Activated effector memory CD4-positive, alpha-beta T cell treated with anti-CD3 and anti-CD28 coated beads, Interleukin-2, amount 50 U/mL, for 16 hours (primary cell): ENCODE data around the gene ZNF577.

Experiments
- DNase-seq: peaks from one replicate; pipeline ENCODE4 v3.0.0-alpha.2; 2020

Gene ZNF577

DNA sequence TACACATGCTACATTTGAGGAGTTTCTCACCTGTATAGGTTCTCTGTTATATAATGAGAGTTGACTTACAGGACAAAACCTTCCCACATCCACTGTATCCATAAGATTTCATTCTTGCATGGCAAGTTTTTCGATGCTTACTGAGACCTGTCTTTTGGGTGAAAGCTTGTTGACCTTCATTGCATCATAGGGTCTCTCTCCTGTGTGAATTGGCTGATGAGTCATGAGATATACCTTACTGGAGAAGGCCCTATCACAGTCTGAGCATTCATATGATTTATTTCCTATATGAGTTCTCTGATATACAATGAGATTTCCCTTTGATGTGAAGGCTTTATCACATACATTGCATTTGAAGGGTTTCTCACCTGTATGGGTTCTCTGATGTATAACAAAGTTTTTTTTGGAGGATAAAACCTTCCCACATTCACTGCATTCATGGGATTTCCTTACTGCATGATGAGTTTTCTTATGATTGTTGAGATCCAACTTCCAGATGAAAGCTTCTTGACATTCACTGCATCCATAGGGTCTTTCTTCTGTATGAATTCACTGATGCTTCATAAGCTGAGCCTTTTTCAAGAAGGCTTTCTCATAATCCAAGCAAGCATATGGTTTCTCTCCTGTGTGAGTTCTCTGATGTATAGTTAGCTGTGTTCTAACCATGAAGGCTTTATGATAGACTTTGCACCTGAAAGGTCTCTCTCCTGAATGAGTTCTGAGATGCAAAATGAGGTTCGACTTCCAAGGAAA, 25.7 kb downstream of the ZNF577 start:
- DNase-seq: no peak

DNA sequence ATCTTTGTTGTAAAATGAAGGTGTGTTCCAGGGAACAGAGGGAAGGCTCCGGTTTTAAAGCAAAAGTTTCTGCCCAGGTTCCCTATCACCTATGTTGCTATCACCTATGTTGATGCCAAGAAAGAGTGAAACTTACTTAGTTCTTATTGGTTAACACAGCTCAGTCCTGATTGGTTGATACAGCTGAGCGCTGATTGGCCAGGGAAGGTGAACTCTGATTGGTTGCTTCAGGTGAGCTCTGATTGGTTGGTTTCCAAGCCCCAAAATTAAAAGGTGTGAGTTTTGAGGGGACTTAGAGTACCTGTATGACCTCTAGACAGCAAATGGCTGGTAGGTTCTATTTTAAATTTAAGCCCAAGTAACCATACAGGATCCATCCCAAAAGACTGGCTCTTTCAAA, 50.6 kb downstream of the ZNF577 start:
- DNase-seq: no peak

DNA sequence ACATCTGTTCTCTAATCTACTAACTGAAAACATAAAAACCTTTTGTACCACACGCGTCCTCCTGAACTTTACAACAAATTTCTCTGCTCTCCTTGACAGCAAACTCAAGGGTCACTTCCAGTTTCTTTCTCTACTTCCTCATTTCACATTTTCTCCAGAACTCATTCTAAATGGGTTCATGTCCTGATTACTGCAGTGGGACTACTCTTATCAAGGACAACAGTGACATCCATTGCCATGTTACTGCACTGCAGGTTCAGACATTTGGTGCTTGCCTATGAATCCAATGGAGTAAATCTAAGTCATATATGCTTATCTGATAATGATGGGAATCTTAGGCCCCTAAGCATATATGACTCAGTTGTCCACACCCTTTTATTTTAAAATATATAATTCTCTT, 57.5 kb downstream of the ZNF577 start:
- no peak for DNase-seq

DNA sequence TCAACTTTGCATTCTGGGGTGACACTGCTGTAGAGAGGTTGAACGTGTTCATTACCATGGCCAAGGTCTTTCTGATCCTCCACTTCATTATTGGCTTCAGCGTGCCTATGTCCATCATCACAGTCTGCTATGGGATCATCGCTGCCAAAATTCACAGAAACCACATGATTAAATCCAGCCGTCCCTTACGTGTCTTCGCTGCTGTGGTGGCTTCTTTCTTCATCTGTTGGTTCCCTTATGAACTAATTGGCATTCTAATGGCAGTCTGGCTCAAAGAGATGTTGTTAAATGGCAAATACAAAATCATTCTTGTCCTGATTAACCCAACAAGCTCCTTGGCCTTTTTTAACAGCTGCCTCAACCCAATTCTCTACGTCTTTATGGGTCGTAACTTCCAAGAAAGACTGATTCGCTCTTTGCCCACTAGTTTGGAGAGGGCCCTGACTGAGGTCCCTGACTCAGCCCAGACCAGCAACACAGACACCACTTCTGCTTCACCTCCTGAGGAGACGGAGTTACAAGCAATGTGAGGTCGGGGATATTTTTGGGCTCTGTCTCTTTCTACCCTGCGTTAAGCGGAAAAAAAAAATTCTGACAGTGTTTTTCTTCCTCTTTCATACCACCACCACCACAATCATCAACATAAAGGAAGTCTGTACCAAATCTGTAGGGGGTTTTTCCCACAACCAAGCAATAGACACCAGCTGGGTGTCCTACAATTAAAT, 63.3 kb downstream of the ZNF577 start:
- no peak for DNase-seq

DNA sequence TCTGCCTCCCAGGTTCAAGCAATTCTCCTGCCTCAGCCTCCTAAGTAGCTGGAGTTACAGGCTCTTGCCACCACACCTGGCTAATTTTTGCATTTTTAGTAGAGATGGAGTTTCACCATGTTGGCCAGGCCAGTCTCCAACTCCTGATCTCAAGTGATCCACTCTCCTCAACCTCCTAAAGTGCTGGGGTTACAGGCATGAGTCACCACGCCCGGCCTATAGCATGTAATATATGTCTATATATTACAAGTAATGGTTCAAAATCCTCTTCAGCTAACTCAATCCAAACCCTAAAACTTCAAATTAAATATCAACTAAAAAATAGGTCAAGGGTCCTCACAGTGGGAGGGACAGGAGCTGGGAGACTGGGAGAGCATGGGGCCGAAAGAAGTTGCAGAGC, 64.8 kb downstream of the ZNF577 start:
- DNase-seq: no peak

DNA sequence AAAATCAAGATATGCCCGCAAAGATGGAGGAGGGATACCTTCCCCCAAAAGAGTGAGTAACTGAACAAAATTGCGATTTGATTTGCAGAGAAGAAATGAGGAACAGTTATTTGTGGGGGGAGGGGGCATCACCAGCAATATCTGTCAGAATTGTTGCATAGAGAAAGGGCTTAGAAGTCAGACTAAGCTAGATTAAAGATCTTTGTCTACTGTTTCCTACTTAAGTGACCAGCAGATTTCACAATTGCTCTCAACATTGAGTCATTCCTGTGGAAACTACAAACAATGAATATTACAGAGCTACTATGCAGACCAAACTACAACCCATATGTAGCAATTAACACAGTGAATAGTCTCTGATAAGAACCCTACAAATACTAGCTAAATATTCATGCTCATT, 65.4 kb downstream of the ZNF577 start:
- DNase-seq: no peak

DNA sequence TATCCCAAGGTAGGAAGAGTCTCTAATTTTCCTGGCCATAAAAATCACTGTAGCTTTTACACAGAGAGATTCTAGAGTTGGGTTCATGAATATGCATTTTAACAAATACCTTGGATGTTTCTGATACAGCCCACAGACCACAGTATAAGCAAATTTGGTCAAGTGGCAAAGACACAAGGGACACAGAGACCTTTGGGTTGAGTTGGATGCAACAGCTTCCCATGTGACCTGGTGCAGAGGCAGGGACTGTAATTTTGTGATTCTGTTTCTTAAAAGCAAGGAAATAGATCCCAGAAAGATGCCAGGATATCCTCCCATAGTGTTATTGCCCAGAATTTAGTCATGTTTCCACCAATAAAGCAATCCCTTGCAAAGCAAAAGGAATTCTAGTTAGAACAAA, 65.8 kb downstream of the ZNF577 start:
- no peak for DNase-seq

DNA sequence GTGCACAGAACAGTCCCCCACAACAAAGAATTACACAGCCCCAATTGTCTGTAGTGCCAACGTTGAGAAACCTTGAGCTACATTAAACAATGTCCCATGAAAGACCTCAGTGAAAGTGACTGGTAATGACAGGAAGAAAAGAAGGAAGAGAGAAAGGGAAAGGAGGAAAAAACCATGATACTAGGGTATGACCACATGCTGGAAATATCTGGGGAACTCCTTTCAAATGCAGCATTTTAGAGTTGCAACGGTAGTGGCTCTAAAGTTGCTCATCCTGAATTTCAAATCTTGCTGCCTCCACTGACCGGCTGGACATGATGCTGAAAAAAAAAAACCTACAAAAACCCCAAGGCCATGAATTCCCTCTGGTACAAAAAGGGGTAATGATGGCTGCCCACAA, 66.3 kb downstream of the ZNF577 start:
- no peak for DNase-seq
